HG03196 (cell line): ENCODE measurements around the gene LPP.

ENCODE experiments used
- ATAC-seq: cut with Tn5 transposase; IDR thresholded peaks from one replicate; pipeline ENCODE4 v1.9.1; 2021; ENCODE audit not compliant: unreplicated experiment

The LPP gene

DNA sequence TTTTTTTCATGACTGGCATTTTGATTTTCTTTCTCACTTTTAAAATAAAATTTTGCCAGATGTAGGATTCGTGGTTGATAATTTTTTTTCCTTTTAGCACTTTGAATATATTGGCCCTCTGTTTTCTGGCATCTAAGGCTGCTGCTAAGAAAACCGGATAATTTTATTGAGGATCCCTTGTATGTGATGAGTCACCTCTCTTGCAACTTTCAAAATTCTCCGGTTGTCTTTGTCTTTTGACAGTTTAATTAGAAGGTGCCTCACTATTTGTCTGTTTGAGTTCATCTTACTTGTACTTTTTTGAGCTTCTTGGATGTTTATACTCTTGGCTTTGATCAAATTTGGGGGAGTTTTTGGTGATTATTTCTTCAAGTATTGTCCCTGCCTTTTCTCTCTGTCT lies 349.7 kb downstream of the LPP start:
- no peak for ATAC-seq

GRCh38 chr3:188505151-188505550 lies 351.2 kb downstream of the LPP start:
- no peak for ATAC-seq

GRCh38 chr3:188505911-188506310 lies 352.0 kb downstream of the LPP start:
- ATAC-seq, result no peak

- ATAC-seq, result no peak
These were observed 352.5 kb downstream of the LPP start for GRCh38 chr3:188506446-188506845.

DNA sequence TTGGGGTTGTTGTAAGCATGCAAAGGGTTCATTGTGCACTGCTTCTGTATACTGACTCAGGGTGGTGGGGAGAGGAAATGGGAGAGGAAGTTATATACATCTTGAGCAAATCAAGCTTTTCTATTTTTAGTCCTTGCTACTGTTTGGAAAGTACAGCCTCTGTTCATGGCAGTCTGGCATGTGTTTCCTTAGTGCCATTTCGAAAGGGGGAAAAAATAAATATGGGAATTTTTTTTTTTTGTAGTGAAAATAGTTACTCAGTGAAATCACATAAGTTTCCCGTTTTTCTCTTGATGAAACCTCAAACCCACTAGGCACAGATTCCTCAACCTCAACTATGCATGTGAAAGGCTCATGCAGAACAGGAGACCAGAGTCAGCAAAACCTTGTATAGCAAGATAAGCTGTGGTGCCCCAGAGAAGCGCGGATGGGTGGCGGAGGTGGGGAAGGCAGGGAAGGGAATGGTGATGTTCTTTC lies 353.3 kb downstream of the LPP start:
- no peak for ATAC-seq

DNA sequence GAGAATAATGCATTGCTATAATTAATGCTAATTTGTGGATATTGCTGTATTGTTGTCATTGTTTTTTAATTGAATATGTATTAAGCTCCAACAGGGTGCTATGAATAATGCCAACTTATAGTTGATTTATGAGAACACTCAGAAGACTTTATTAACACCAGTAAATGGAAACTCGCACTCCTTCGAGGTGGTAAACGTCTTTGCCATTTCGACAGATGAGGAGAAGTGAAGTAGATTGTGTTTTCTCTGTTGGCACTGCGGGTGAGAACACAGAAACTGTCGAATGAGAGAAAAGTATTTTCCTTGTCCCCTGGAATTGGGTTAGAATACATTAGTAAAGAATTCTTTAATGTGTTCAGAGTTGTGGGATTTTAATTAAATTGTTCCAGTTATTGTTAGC lies 354.5 kb downstream of the LPP start:
- ATAC-seq, result no peak

DNA sequence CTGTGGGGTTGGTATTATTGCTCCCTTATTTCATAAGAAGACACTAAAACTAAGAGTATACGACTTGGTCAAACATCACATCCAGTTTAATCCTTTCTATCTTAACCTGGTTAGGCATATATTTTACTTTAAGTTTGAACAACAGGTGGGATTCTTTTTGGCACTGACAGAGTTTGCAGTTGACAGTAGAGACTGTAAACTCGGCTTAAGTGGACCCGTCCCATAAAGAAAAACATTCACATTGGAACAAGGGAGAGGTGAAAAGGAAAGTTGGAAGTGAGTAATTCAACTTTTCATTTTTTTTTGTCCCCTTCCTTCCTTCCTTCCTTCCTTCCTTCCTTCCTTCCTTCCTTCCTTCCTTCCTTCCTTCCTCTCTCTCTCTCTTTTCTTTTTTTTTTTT lies 355.4 kb downstream of the LPP start:
- no peak for ATAC-seq

- no peak for ATAC-seq
These were observed 356.4 kb downstream of the LPP start for GRCh38 chr3:188510366-188510765.

- ATAC-seq, result no peak
These were observed 359.8 kb downstream of the LPP start for GRCh38 chr3:188513662-188514328.

GRCh38 chr3:188516515-188516914 lies 362.6 kb downstream of the LPP start:
- no peak for ATAC-seq

GRCh38 chr3:188518416-188518815 lies 364.5 kb downstream of the LPP start:
- ATAC-seq, result no peak

DNA sequence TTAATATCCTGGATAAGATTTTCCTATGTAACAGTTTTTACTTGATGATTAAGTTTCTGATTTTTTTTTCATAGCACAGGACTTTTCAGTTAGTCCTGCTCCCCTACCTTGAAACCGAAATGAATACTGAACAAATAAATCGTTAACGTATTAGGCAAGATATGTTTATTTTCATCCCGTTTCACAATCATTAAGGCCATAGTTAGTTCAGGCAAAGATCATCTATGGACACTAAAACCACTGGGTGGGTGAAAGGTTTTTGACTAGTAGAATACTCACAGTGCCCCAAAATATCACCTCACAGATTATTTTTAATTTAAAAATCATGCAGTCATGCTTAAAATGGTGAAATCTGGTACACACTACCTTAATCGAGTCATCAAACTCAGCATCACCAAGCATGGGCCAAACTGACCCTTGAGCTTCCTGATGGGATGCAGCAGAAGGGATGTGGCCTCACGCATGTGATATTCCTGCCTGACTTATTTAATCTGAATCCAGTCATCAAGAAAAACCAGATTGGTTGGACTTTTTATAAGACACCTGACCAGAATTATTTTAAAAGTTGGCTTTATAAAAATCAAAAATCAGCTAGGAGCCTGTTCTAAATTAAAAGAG lies 365.0 kb downstream of the LPP start:
- ATAC-seq, result no peak

GRCh38 chr3:188520466-188520865 lies 366.5 kb downstream of the LPP start:
- no peak for ATAC-seq

DNA sequence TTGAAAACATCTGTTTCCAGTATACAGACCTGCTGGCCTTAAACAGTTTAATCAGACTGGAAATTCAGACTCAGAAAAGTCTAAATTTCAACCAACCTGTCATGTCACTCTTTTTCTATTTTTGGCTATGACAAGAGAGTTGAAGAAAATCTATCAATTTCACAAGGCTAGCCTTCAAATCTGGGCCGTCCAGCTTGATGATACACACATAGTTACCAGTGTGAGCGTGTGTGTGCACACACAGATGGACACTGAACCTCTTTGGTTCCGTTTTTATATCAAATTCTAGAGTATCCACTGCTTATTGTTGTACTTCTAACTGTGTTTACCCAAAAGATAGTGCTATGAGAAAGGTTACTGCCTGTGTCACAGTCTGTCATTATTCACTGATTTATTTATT lies 368.2 kb downstream of the LPP start:
- ATAC-seq, result no peak

GRCh38 chr3:188523291-188523690 lies 369.3 kb downstream of the LPP start:
- ATAC-seq, result no peak

GRCh38 chr3:188524052-188524451 lies 370.1 kb downstream of the LPP start:
- no peak for ATAC-seq

DNA sequence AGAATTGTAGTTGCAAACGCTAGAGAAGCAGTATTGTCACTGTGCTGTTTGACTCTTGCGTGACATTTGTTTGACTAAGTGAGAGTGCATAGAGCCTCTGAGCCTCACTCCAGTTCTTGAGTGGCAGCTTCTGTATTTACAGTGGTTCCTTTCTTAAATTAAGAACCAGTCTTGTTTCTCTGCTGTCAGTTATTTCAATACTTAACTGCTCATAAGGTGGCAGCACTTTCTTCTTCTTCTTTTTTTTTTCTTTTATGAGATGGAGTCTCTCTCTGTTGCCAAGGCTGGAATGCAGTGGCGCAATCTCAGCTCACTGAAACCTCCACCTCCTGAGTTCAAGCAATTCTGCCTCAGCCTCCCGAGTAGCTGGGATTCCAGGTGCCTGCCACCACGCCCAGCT lies 372.1 kb downstream of the LPP start:
- no peak for ATAC-seq

GRCh38 chr3:188527389-188527788 lies 373.4 kb downstream of the LPP start:
- no peak for ATAC-seq

DNA sequence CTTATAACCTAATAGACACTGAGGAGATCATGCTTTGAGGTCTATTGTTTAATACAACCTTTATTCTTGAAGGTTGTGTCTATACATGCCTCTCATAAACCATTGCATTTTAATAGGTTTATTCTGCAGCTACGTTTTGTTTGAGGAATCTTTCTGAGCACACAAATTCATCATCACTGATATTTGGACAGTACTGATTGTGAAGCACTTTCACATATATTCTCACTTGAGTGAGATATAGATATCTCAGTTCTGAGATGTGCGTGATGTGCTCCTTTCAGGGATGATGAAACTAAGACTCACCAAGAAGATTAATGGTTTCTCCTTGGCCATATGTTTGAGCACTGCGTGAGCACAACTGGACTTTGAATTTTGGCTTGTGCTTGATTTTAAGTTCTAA lies 374.4 kb downstream of the LPP start:
- ATAC-seq, result no peak

DNA sequence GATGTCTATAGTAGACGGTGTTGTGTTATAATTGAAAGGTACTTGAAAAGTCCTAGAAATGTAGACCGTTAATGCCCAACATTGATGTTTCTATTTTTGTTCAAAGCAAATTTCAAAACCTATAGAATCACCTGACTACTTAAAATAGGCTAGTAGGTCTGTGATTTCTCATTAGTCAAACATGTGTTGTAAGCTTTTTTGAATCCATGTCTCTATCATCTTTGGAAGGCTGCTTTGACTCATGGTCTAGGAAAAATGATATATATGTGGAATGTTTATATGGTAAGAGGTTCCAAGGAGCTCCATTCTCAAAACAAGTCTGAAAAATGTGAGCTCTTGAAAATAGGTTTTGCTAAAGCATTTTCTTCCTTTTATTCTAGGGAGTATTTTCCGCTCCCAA lies 375.3 kb downstream of the LPP start:
- no peak for ATAC-seq

DNA sequence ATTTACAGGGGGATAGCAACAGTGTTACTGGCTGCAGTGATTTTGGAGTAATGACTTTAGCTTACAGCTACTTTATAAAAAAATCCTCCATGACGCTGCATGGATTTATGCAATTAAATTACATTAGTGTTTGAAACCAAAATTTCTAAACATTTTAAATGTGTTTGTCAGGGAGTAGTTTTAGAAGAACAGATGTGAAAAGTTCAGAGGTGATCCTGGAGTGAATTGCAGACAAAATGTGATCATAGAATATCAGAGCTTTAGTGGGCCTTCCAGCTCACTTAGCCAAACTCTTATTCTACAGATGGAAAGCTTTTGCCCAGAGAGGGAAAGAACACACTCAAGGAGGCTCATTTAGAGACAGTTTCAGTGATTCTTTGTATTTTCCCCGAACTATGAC lies 376.3 kb downstream of the LPP start:
- ATAC-seq, result no peak

DNA sequence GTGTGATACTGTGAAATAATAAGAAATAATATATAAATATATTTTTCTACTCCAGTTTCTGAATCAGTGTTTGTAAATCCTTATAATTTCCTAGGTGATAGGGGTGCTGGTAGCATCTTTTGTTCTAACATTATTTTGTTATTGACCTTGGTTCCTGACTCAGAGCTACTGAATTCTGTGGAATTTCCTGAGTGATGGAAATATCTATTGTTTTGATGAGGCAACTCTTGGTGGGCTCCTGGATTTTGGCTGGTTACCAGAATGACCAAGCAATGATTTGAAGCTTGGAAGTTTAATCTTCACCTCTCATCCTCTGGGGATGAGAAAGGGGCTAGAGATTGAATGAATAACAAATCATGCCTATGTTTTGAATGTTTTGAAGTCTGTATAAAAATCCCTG lies 377.3 kb downstream of the LPP start:
- ATAC-seq, result no peak

DNA sequence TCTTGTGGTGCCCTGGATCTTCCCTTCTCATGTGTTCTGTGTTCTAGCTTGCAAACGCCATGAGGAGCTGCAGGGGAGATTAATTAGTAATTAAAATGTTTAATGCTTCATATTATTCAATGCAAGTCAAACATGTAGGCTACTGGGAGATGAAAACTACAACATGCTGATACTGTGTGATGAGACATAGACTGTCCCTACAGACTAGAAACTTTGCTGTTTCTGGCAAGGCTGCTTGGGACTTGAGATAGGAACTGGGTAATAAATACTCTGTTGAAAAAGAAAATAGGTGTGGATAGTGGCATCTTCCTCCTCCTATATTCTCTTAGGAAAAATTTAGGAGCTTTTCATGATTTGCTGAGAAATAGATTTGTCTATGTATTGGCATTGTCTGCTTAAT lies 379.2 kb downstream of the LPP start:
- ATAC-seq, result no peak
